Measurements from ENCODE around the gene TBX2. TPM values are rescaled to one million over a fixed set of nuclear protein-coding genes. Genes with fewer than 3 reads are reported as not detected.

TBX2 gene
- total and polyA plus RNA-seq, 2 donors from 2014 or later, result 66.4 to 122 TPM

DNA sequence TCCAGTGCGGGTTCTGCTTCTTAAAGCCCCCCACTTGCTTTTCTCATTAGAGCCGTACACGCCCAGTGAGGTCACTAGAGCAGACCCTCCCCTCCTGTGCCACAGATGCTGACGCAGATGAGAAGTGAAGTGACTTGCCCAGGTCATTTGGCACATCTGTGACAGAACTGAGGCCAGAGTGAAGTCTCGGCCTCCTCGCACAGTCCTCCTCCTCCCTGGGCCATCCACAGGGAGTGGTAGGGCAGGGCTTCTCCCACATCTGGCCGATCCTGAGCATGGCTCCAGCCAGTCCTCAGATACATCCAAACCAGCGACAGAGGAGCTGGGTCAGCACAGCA, 15.3 kb upstream of the TBX2 start:
- H3K4me1 ChIP-seq (ENCODE audit: control insufficient read depth in 2 of 3, insufficient read depth in 2 of 3, low read depth in 1 of 3, low read length in 3 of 3), result peaks cover 0 to 19% (median 14%) of the 10 kb centered on the region in 3 donors
- H3K27me3 ChIP-seq (ENCODE audit: control insufficient read depth, insufficient read depth, low read length), result no peaks in the 10 kb centered on the region
- intact Hi-C loops (cut with DNase I), result no loop called here
- H3K4me3 ChIP-seq (ENCODE audit: low read length in 3 of 3), result no peak overlapping the region
- DNase-seq, result no peak
- no peaks in the 10 kb centered on the region for H3K36me3 ChIP-seq (ENCODE audit: control insufficient read depth in 2 of 3, insufficient read depth in 3 of 3, low read length in 3 of 3)
- no peak overlapping the region for H3K27ac ChIP-seq (ENCODE audit: low read depth in 2 of 2, low read length in 2 of 2)
- no peaks in the 10 kb centered on the region for H3K9me3 ChIP-seq (ENCODE audit: control insufficient read depth in 2 of 3, insufficient read depth in 1 of 3, low read length in 3 of 3)
- FAIRE-seq, result no peak
- TF ChIP-seq, protein P1, sequence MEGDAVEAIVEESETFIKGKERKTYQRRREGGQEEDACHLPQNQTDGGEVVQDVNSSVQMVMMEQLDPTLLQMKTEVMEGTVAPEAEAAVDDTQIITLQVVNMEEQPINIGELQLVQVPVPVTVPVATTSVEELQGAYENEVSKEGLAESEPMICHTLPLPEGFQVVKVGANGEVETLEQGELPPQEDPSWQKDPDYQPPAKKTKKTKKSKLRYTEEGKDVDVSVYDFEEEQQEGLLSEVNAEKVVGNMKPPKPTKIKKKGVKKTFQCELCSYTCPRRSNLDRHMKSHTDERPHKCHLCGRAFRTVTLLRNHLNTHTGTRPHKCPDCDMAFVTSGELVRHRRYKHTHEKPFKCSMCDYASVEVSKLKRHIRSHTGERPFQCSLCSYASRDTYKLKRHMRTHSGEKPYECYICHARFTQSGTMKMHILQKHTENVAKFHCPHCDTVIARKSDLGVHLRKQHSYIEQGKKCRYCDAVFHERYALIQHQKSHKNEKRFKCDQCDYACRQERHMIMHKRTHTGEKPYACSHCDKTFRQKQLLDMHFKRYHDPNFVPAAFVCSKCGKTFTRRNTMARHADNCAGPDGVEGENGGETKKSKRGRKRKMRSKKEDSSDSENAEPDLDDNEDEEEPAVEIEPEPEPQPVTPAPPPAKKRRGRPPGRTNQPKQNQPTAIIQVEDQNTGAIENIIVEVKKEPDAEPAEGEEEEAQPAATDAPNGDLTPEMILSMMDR (IDR thresholded peaks at IDR 0.05; ENCODE audit: borderline replicate concordance, extremely low read depth, insufficient read depth), result no peak
- no peak overlapping the region for H3K9ac ChIP-seq (ENCODE audit: low read length in 3 of 3)

DNA sequence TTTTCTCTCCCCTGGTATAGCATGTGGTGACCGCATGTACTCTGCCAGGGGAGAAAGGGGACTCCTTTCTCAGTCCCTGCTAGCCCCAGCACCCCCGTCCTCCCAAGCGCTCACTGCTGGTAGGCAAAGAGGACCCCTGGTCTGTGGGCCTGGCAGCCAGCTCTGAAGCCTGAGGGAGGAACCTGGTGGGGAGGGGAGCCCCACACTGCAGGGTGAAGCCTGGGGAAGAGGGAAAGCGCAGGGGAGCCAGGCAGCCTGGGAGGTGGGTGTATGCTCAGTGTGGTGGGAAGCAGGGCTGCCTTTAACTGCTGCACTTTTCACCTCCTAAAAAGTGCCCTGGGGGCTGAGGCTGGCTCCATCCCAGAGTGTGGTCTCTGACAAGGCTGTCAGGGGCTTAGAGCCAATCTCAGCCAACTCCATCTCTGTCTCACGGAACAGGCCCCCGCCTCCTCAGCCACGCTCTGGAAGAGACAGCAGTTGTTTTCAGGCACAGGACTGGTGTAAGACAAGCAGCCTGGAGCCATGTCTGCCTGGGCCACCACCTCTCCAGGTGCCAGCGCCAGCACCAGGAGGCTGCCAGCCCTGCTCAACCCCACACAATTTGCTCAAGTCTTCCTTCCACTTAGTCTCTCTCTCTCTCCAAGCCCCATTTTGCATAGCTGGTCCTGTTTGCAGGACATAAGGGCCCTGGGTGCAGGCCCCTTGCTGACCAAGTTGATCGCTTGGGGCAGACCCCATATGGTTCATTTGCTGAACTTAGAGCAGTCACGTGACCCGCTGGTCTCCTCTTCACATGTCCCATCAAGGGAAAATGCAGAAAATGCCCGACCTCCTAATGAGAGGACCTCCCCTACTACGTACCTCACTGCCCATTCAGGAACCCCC, 14.7 kb upstream of the TBX2 start:
- peak in 3 of 5 donors; percentile 26 to 70 (median 68) for DNase-seq
- no peaks in the 10 kb centered on the region for H3K27me3 ChIP-seq (ENCODE audit: control insufficient read depth, insufficient read depth, low read length)
- no peaks in the 10 kb centered on the region for H3K9me3 ChIP-seq (ENCODE audit: control insufficient read depth in 2 of 3, insufficient read depth in 1 of 3, low read length in 3 of 3)
- H3K27ac ChIP-seq (ENCODE audit: low read depth in 2 of 2, low read length in 2 of 2), result no peak overlapping the region
- no peak overlapping the region for H3K9ac ChIP-seq (ENCODE audit: low read length in 3 of 3)
- intact Hi-C loops (cut with DNase I), result no loop called here
- no peak for FAIRE-seq
- TF ChIP-seq, protein P1 (IDR thresholded peaks at IDR 0.05; ENCODE audit: borderline replicate concordance, extremely low read depth, insufficient read depth), result no peak
- H3K4me3 ChIP-seq (ENCODE audit: low read length in 3 of 3), result no peak overlapping the region
- H3K4me1 ChIP-seq (ENCODE audit: control insufficient read depth in 2 of 3, insufficient read depth in 2 of 3, low read depth in 1 of 3, low read length in 3 of 3), result peaks cover 0 to 13% (median 12%) of the 10 kb centered on the region in 3 donors
- no peaks in the 10 kb centered on the region for H3K36me3 ChIP-seq (ENCODE audit: control insufficient read depth in 2 of 3, insufficient read depth in 3 of 3, low read length in 3 of 3)

DNA sequence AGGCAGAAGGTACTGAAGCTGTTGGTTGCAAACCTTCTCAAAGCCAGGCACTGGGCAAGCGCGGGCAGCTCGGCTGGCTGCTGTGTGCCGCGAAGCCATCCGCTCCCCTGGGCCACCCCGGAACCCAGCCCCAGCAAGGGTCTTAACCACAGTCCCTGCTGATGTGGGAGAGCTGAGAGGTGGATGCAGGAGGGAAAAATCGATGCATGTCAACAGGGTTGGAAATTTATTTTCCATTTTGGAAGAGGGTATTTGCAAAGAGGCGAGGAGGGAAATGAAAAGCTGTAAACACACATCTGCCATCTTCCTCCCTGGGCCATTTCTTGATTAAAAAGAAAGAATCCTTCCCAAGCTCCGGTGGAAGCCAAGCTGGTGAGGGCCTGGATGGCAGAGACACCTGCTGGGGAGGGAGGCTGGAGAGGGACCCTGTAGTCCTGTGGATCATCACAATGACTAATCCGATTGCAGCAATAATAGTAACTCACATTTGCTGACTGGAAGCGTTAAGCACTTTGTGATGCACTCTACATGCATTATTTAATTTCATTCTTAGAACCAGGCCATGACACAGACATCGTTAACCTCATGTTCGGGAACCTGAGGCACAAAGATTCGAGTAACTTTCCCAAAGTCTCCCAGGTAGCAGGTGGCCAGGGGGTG, 13.9 kb upstream of the TBX2 start:
- H3K27me3 ChIP-seq (ENCODE audit: control insufficient read depth, insufficient read depth, low read length), result no peaks in the 10 kb centered on the region
- H3K9ac ChIP-seq (ENCODE audit: low read length in 3 of 3), result no peak overlapping the region
- no peaks in the 10 kb centered on the region for H3K9me3 ChIP-seq (ENCODE audit: control insufficient read depth in 2 of 3, insufficient read depth in 1 of 3, low read length in 3 of 3)
- no peak overlapping the region for H3K27ac ChIP-seq (ENCODE audit: low read depth in 2 of 2, low read length in 2 of 2)
- FAIRE-seq, result no peak
- no peak overlapping the region for H3K4me3 ChIP-seq (ENCODE audit: low read length in 3 of 3)
- no peaks in the 10 kb centered on the region for H3K36me3 ChIP-seq (ENCODE audit: control insufficient read depth in 2 of 3, insufficient read depth in 3 of 3, low read length in 3 of 3)
- TF ChIP-seq, protein P1 (IDR thresholded peaks at IDR 0.05; ENCODE audit: borderline replicate concordance, extremely low read depth, insufficient read depth), result no peak
- peaks cover 0 to 13% (median 7%) of the 10 kb centered on the region in 3 donors for H3K4me1 ChIP-seq (ENCODE audit: control insufficient read depth in 2 of 3, insufficient read depth in 2 of 3, low read depth in 1 of 3, low read length in 3 of 3)
- intact Hi-C loops (cut with DNase I), result no loop called here
- peak in 1 of 5 donors; percentile 58 for DNase-seq

All from kidney (tissue), 14 donors.